WERI-Rb-1 (cell line): ENCODE results near the gene MYZAP.

Source experiments
- DNase-seq: peaks from one replicate; pipeline ENCODE4 v3.0.0-alpha.2; 2020
- H3K27ac ChIP-seq: fragments of 250-450 bp; sonication (Bioruptor Pico); 2 replicates; pipeline ENCODE4 v1.5.1; 2020; ENCODE audit warnings: mild to moderate bottlenecking, moderate library complexity
- H3K27me3 ChIP-seq: fragments of 250-450 bp; sonication (Bioruptor Pico); 2 replicates; pipeline ENCODE4 v1.5.1; 2021; ENCODE audit warnings: mild to moderate bottlenecking, low read depth, moderate library complexity; ENCODE audit not compliant: insufficient read depth, severe bottlenecking
- H3K36me3 ChIP-seq: fragments of 250-450 bp; sonication (Bioruptor Pico); 2 replicates; pipeline ENCODE4 v1.5.1; 2020; ENCODE audit warnings: mild to moderate bottlenecking, moderate library complexity
- H3K4me3 ChIP-seq: 2 replicates; pipeline ENCODE4 v1.5.1; 2011; ENCODE audit warnings: low read depth, mild to moderate bottlenecking, control low read depth, low read length
- H3K9me3 ChIP-seq: fragments of 250-450 bp; sonication (Bioruptor Pico); 2 replicates; pipeline ENCODE4 v1.5.1; 2021; ENCODE audit warnings: mild to moderate bottlenecking, moderate library complexity; ENCODE audit not compliant: severe bottlenecking
- TF ChIP-seq, protein P1 (sequence below): IDR thresholded peaks from 2 replicates; pipeline ENCODE4 v1.5.1; 2011; ENCODE audit warnings: low read depth, mild to moderate bottlenecking, control low read depth, inconsistent platforms, low read length

MYZAP gene

GRCh38 chr15:57656434-57656833, 64.7 kb downstream of the MYZAP start:
- no peak overlapping the region for H3K27ac ChIP-seq
- H3K36me3 ChIP-seq, result no peaks in the 10 kb centered on the region
- no peak for DNase-seq
- TF ChIP-seq, protein P1, sequence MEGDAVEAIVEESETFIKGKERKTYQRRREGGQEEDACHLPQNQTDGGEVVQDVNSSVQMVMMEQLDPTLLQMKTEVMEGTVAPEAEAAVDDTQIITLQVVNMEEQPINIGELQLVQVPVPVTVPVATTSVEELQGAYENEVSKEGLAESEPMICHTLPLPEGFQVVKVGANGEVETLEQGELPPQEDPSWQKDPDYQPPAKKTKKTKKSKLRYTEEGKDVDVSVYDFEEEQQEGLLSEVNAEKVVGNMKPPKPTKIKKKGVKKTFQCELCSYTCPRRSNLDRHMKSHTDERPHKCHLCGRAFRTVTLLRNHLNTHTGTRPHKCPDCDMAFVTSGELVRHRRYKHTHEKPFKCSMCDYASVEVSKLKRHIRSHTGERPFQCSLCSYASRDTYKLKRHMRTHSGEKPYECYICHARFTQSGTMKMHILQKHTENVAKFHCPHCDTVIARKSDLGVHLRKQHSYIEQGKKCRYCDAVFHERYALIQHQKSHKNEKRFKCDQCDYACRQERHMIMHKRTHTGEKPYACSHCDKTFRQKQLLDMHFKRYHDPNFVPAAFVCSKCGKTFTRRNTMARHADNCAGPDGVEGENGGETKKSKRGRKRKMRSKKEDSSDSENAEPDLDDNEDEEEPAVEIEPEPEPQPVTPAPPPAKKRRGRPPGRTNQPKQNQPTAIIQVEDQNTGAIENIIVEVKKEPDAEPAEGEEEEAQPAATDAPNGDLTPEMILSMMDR, result no peak
- no peaks in the 10 kb centered on the region for H3K27me3 ChIP-seq
- no peak overlapping the region for H3K4me3 ChIP-seq
- no peaks in the 10 kb centered on the region for H3K9me3 ChIP-seq

DNA sequence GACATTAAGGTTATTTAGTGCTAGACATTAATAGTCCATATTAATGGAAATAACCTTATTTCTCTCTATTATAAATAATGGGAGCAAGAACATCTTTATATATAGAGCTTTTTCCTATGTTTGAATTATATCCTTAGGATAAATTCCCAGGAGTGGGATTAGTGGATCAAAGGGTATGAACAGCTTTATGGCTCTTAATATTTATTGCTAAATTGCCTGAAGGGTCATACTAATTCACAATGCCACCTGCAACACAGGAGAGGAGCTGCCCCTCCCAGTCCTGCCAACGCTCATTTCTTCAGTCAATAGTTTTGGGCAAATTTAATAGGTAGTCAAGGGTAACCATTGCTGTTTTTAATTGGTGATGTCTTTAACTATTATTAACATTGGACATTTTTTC, 65.9 kb downstream of the MYZAP start:
- Histone ChIP-seq H3K9me3 (no peaks in the 10 kb centered on the region), H3K4me3 (no peak overlapping the region), H3K27me3 (no peaks in the 10 kb centered on the region), H3K36me3 (no peaks in the 10 kb centered on the region), H3K27ac (no peak overlapping the region)
- no peak for DNase-seq
- TF ChIP-seq, protein P1, result no peak

GRCh38 chr15:57662091-57662744, 70.5 kb downstream of the MYZAP start:
- no peak for DNase-seq
- Histone ChIP-seq H3K4me3 (no peak overlapping the region), H3K27ac (no peak overlapping the region), H3K9me3 (no peaks in the 10 kb centered on the region), H3K36me3 (no peaks in the 10 kb centered on the region), H3K27me3 (no peaks in the 10 kb centered on the region)
- TF ChIP-seq, protein P1, result no peak

DNA sequence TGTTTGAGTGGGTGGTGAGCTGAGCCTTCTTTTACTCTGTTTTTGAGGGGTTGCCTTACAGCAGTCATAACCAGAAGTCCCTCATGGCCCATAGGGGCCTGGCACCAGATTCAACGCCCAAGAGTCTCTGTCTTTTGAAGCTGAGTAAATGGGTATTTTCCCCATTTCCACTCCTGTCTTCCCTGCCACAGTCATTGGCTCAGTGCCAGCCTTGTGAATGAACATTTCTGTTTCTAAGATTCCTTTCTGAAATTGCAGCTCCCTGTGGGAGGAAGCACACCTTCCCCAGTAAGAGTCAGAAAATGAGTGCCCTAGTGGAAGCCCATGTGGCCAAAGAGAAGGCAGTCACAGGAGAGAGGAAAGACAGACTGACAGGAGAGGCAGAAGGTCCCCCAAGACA, 71.1 kb downstream of the MYZAP start:
- TF ChIP-seq, protein P1, result no peak
- no peak overlapping the region for H3K27ac ChIP-seq
- no peaks in the 10 kb centered on the region for H3K36me3 ChIP-seq
- H3K9me3 ChIP-seq, result no peaks in the 10 kb centered on the region
- DNase-seq, result no peak
- H3K27me3 ChIP-seq, result no peaks in the 10 kb centered on the region
- H3K4me3 ChIP-seq, result no peak overlapping the region

DNA sequence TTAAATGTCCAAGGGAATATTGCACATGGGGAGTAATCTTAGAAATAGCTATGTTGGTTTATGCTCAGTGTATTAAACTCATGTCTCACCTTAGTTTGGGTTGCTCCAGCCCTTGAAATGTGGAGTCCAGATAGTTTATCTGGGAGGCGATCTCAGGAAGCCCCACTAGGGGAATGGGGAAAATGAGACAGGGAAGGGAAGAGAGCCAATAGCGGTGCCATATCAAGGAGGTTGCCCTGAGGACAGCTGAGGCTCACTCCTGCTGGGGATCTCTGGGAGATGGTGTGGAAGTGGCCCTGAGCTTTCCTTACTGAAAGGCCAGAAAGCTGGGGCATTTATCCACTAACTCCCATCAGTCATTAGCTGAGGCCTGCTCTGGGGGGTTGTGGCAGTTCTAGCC, 71.6 kb downstream of the MYZAP start:
- H3K27ac ChIP-seq, result no peak overlapping the region
- no peak overlapping the region for H3K4me3 ChIP-seq
- H3K36me3 ChIP-seq, result no peaks in the 10 kb centered on the region
- no peak for DNase-seq
- TF ChIP-seq, protein P1, result no peak
- no peaks in the 10 kb centered on the region for H3K27me3 ChIP-seq
- H3K9me3 ChIP-seq, result no peaks in the 10 kb centered on the region

- TF ChIP-seq, protein P1, result no peak
- DNase-seq, result no peak
- Histone ChIP-seq H3K9me3 (no peaks in the 10 kb centered on the region), H3K4me3 (no peak overlapping the region), H3K36me3 (no peaks in the 10 kb centered on the region), H3K27me3 (no peaks in the 10 kb centered on the region), H3K27ac (no peak overlapping the region)
Observed at GRCh38 chr15:57665194-57665593, 73.5 kb downstream of the MYZAP start.
